H9 (cell line): ENCODE data around the gene FHOD3. TPM values are rescaled to one million over a fixed set of nuclear protein-coding genes. Genes with fewer than 3 reads are reported as not detected.

Source experiments
- DNase-seq: peaks from one replicate; pipeline ENCODE4 v3.0.0-alpha.2; 2017
- H2AFZ ChIP-seq: one replicate; pipeline ENCODE4 v1.6.1; 2013; ENCODE audit warnings: mild to moderate bottlenecking, low read length, control low read depth, moderate library complexity
- H2AK5ac ChIP-seq: 2 replicates; pipeline ENCODE4 v1.6.1; 2013; ENCODE audit warnings: low read length, control low read depth, mixed read lengths; ENCODE audit not compliant: insufficient read length
- H2BK120ac ChIP-seq: one replicate; pipeline ENCODE4 v1.6.1; 2013; ENCODE audit warnings: low read depth, mild to moderate bottlenecking, low read length, control low read depth, inconsistent platforms; ENCODE audit not compliant: poor library complexity, severe bottlenecking
- H2BK12ac ChIP-seq: 2 replicates; pipeline ENCODE4 v1.6.1; 2013; ENCODE audit warnings: low read length, control low read depth, mixed read lengths, low read depth; ENCODE audit not compliant: insufficient read length
- H2BK15ac ChIP-seq: 2 replicates; pipeline ENCODE4 v1.6.1; 2013; ENCODE audit warnings: low read depth, low read length, control low read depth
- H2BK20ac ChIP-seq: one replicate; pipeline ENCODE4 v1.6.1; 2013; ENCODE audit warnings: low read depth, mild to moderate bottlenecking, low read length, control low read depth, inconsistent platforms; ENCODE audit not compliant: poor library complexity, severe bottlenecking
- H2BK5ac ChIP-seq: 2 replicates; pipeline ENCODE4 v1.6.1; 2013; ENCODE audit warnings: low read length, control low read depth, mixed read lengths; ENCODE audit not compliant: insufficient read length
- H3K14ac ChIP-seq: 2 replicates; pipeline ENCODE4 v1.6.1; 2013; ENCODE audit warnings: low read length, control low read depth; ENCODE audit not compliant: insufficient read depth
- H3K18ac ChIP-seq: 2 replicates; pipeline ENCODE4 v1.6.1; 2013; ENCODE audit warnings: low read depth, mild to moderate bottlenecking, mixed read lengths, low read length, control low read depth; ENCODE audit not compliant: insufficient read length
- H3K23ac ChIP-seq: 2 replicates; pipeline ENCODE4 v1.6.1; 2013; ENCODE audit warnings: low read length, control low read depth, mixed read lengths, low read depth; ENCODE audit not compliant: insufficient read length
- H3K23me2 ChIP-seq: 2 replicates; pipeline ENCODE4 v1.6.1; 2013; ENCODE audit warnings: low read depth, mild to moderate bottlenecking, mixed read lengths, low read length, control low read depth; ENCODE audit not compliant: insufficient read length, poor library complexity, severe bottlenecking
- H3K27ac ChIP-seq: 2 replicates; pipeline ENCODE4 v1.5.1; 2013; ENCODE audit warnings: low read length, control low read depth, mixed read lengths, low read depth; ENCODE audit not compliant: insufficient read length
- H3K27me3 ChIP-seq: 2 replicates; pipeline ENCODE4 v1.6.1; 2013; ENCODE audit warnings: low read length, control low read depth, inconsistent platforms; ENCODE audit not compliant: insufficient read depth
- H3K4ac ChIP-seq: 2 replicates; pipeline ENCODE4 v1.6.1; 2013; ENCODE audit warnings: low read depth, mild to moderate bottlenecking, control low read depth, inconsistent platforms, low read length, moderate library complexity
- H3K4me1 ChIP-seq: 2 replicates; pipeline ENCODE4 v1.6.1; 2013; ENCODE audit warnings: low read length, control low read depth, inconsistent platforms; ENCODE audit not compliant: insufficient read depth
- H3K4me2 ChIP-seq: 2 replicates; pipeline ENCODE4 v1.6.1; 2013; ENCODE audit warnings: low read length, control low read depth, mixed read lengths; ENCODE audit not compliant: insufficient read length, insufficient read depth
- H3K56ac ChIP-seq: 2 replicates; pipeline ENCODE4 v1.6.1; 2013; ENCODE audit warnings: low read depth, mild to moderate bottlenecking, mixed read lengths, low read length, control low read depth; ENCODE audit not compliant: insufficient read length
- H3K79me1 ChIP-seq: 2 replicates; pipeline ENCODE4 v1.6.1; 2013; ENCODE audit warnings: low read depth, mild to moderate bottlenecking, moderate library complexity, low read length, control low read depth, inconsistent platforms; ENCODE audit not compliant: insufficient read depth, poor library complexity, severe bottlenecking
- H3K79me2 ChIP-seq: 2 replicates; pipeline ENCODE4 v1.6.1; 2013; ENCODE audit warnings: low read length, control low read depth, inconsistent platforms; ENCODE audit not compliant: insufficient read depth
- H3K9ac ChIP-seq: 2 replicates; pipeline ENCODE4 v1.6.1; 2013; ENCODE audit warnings: low read length, control low read depth, mixed read lengths; ENCODE audit not compliant: insufficient read length; ENCODE audit errors: extremely low read depth
- H3K9me3 ChIP-seq: one replicate; pipeline ENCODE4 v1.6.1; 2013; ENCODE audit warnings: low read depth, low read length, inconsistent platforms; ENCODE audit not compliant: control insufficient read depth
- H3T11ph ChIP-seq: one replicate; pipeline ENCODE4 v1.6.1; 2013; ENCODE audit warnings: mild to moderate bottlenecking, low read length, control low read depth, inconsistent platforms
- H4K20me1 ChIP-seq: one replicate; pipeline ENCODE4 v1.6.1; 2013; ENCODE audit not compliant: control insufficient read depth, insufficient read length, insufficient read depth
- H4K5ac ChIP-seq: 2 replicates; pipeline ENCODE4 v1.6.1; 2013; ENCODE audit warnings: low read depth, mild to moderate bottlenecking, mixed read lengths, low read length, control low read depth; ENCODE audit not compliant: insufficient read length
- H4K8ac ChIP-seq: replicated peaks from 2 replicates; pipeline ENCODE4 v1.6.1; 2013; ENCODE audit warnings: low read length, control low read depth, mixed read lengths, low read depth; ENCODE audit not compliant: insufficient read length
- H4K91ac ChIP-seq: 2 replicates; pipeline ENCODE4 v1.6.1; 2013; ENCODE audit warnings: low read depth, mild to moderate bottlenecking, moderate library complexity, mixed read lengths, low read length, control low read depth; ENCODE audit not compliant: insufficient read length
- H3K27ac Mint-ChIP-seq, 3 experiments: 2 replicates in 2 of 3; 3 replicates in 1 of 3; pipeline ENCODE4 v1.8.0; 2020 to 2021; ENCODE audit warnings: mixed read lengths in 3 of 3, mild to moderate bottlenecking in 1 of 3, moderate library complexity in 1 of 3
- H3K27me3 Mint-ChIP-seq: 2 replicates; pipeline ENCODE4 v1.8.0; 2021; ENCODE audit warnings: low read depth, mild to moderate bottlenecking, moderate library complexity, mixed read lengths
- H3K36me3 Mint-ChIP-seq, 3 experiments: 2 replicates in 2 of 3; 3 replicates in 1 of 3; pipeline ENCODE4 v1.8.0; 2020 to 2021; ENCODE audit warnings: low read depth in 3 of 3, mixed read lengths in 3 of 3; ENCODE audit not compliant: insufficient read depth in 1 of 3
- H3K4me1 Mint-ChIP-seq, 2 experiments: 2 replicates each; pipeline ENCODE4 v1.8.0; 2020; ENCODE audit warnings: mixed read lengths in 2 of 2
- H3K4me3 Mint-ChIP-seq, 2 experiments: 2 replicates in 1 of 2; 3 replicates in 1 of 2; pipeline ENCODE4 v1.8.0; 2020 to 2021; ENCODE audit warnings: mild to moderate bottlenecking in 2 of 2, mixed read lengths in 2 of 2, moderate library complexity in 1 of 2
- H3K9me3 Mint-ChIP-seq, 2 experiments: 2 replicates in 1 of 2; 3 replicates in 1 of 2; pipeline ENCODE4 v1.8.0; 2020; ENCODE audit warnings: mild to moderate bottlenecking in 2 of 2, mixed read lengths in 2 of 2, moderate library complexity in 1 of 2
- CTCF ChIP-seq: fragments of 200-600 bp; sonication (generic); conservative IDR thresholded peaks from 3 replicates; pipeline ENCODE4 v1.8.0; 2021; ENCODE audit warnings: antibody characterized with exemption, mild to moderate bottlenecking
- WGBS: extraction: QIAGEN DNeasy Blood & Tissue Kit; methylation state at CpG from one replicate; pipeline ENCODE4 v1.1.7; 2013; ENCODE audit warnings: missing lambda C conversion rate, low lambda C conversion rate, mixed read lengths; ENCODE audit not compliant: insufficient read length; ENCODE audit errors: extremely low coverage; 5-methylcytosine and 5-hydroxymethylcytosine counted together
- total RNA-seq: library from RNA; stranded (reverse); gene quantifications from 2 replicates; pipeline ENCODE4 v1.2.1, GENCODE V29; 2021

The FHOD3 gene
- total RNA-seq, 1 experiment from 2014 or later, result 8.0 TPM

GRCh38 chr18:36360256-36360909 is 62.9 kb downstream of the FHOD3 start:
- Mint-ChIP-seq H3K27ac (no peak overlapping the region; a peak in 1 of 7 replicates), H3K27me3 (peaks cover 5% of the 10 kb centered on the region; the same call in 1 of the 2 replicates), H3K4me1 (no peaks in the 10 kb centered on the region), H3K36me3 (peaks cover 3 to 28% (median 14%) of the 10 kb centered on the region in 3 experiments; a peak in 6 of 7 replicates), H3K9me3 (peaks cover 6 to 7% of the 10 kb centered on the region in 2 experiments), H3K4me3 (no peak overlapping the region)
- Histone ChIP-seq H3K9ac (no peak overlapping the region), H4K8ac (no peak overlapping the region), H2BK120ac (no peak overlapping the region), H2BK12ac (no peak overlapping the region), H3K4me2 (no peak overlapping the region), H2BK15ac (no peak overlapping the region), H3T11ph (no peak overlapping the region), H3K23me2 (no peaks in the 10 kb centered on the region), H2AK5ac (no peak overlapping the region), H3K4ac (no peak overlapping the region), H3K27me3 (no peaks in the 10 kb centered on the region), H3K14ac (no peak overlapping the region; the same call in 1 of the 2 replicates), H3K18ac (no peak overlapping the region), H2AFZ (no peak overlapping the region), H3K4me1 (no peaks in the 10 kb centered on the region), H2BK5ac (no peak overlapping the region), H3K56ac (peak overlapping the region; percentile 68), H3K27ac (no peak overlapping the region), H3K23ac (no peak overlapping the region), H4K20me1 (no peaks in the 10 kb centered on the region), H4K91ac (no peak overlapping the region), H3K9me3 (no peaks in the 10 kb centered on the region), H2BK20ac (no peak overlapping the region), H3K79me1 (no peaks in the 10 kb centered on the region), H3K79me2 (no peaks in the 10 kb centered on the region), H4K5ac (no peak overlapping the region)
- TF ChIP-seq CTCF, result no peak
- WGBS, result no CpG with 5 or more reads among the region's 1 CpG
- no peak for DNase-seq
